HG02610 (cell line): ENCODE results near the gene CELF6.

Source experiments
- ATAC-seq: cut with Tn5 transposase; IDR thresholded peaks from one replicate; pipeline ENCODE4 v1.9.1; 2021; ENCODE audit warnings: mild to moderate bottlenecking, moderate library complexity; ENCODE audit not compliant: unreplicated experiment

CELF6 gene

DNA sequence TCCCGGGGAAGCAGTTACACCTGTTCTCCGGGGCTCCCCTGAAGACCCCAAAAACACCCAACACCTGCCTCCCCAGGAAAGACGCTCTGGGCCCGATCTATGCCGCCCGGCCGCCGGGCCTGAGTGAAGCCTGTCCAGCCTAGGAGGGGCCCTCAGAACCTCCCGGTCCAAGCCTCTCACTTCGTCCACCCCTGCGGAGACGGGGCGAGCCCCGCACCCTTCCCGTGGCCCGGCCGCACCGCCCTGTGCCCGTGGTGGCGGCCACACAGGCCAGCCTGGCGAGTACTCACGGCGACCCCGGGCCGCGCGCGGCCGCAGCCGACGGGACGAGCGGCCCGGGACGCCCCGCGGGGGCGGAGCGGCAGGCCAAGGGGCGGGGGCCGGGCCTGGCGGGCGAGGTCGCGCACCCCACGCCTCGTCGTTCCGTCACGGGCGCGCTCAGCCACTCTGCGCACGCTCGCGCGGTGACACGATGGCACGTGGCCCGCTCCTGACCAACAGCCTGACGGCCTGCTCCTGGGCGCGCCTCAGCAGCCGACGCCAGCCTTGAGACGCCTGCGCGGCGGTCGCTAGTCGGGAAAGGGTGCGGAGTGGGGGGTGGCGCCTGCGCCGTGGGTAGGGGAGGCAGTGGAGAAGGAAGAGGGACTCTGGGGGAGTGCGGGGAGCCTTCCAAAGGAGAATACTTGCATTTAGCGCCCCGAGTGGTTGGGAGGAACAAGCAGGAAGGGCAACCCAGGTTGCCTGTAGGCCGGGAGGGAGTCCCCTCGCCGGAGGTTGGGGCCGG lies 47.6 kb downstream of the CELF6 start, which contains the start of gene PARP6:
TSS of gene PARP6 (minus strand) at position 342 of the 784 bp plus-strand sequence. CDS start 5,077 bp downstream, outside the sequence.
- peak; percentile 96 for ATAC-seq

DNA sequence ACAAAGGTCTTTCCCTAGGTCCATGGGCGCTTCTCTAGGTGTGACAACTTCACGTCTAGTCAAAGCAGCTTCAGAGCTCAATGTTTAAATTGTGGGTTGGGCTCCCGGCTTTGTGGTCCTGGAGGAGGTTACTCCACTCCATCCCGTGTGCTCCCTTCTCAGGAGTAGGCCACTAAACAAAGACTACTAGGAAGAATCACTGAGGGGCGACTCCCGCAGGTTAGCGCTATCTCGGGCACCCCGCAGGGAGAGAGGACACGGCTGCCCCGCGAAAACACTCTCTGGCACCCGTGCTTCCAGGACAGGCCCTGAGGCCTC lies 48.1 kb downstream of the CELF6 start:
- no peak for ATAC-seq

DNA sequence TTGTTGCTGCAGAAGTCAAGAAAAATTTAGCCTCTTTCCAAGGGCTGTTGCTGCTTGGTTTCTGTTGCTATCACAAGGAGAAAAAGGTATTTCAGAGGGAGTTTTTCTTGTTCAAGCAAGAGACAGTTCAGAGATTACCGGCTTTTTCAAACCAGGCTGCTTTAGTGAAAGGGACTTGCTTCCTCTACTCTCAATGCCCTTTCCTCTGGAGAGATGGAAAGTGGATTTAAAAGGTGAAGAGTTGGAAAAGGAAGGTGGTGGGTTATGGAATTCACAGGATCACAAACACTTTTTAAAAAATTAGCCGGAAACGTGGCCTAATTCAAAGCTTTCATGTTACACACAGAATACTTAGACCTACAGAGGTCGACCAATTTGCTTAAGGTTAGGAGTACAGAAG lies 48.7 kb downstream of the CELF6 start:
- no peak for ATAC-seq

DNA sequence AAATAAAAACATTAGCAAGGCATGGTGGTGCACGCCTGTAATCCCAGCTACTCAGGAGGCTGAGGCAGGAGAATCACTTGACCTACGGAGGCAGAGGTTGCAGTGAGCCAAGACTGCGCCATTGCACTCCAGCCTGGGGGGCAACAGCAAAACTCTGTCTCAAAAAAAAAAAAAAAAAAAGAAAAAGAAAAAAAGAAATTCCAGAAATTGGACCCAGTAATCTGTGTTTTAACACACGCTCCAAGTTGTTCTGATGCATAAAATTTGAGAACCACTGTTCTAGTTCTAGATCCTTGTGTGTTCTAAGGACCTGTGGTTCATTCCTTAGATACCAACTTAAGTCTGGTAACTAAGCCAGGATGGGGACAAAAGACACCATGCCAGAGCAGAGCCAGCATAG lies 50.2 kb downstream of the CELF6 start:
- ATAC-seq = no peak

DNA sequence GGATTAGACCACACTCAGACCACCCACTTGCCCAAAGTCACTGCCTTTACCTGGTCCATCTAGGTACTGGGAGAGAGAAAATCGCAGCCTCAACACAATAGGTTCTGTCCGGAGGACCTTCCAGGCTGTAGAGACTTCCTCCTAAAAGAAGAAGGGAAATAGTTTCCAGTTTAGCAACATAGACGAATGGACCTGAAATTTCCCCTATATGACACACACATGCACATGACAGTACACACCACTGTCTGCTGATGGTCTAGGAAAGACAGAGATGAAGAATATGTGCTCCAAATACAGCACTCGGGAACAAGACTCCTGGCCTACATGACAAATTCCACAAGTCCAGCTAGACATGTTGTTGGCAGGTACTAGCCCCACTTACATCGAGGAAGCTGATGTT lies 54.9 kb downstream of the CELF6 start:
- ATAC-seq = no peak

DNA sequence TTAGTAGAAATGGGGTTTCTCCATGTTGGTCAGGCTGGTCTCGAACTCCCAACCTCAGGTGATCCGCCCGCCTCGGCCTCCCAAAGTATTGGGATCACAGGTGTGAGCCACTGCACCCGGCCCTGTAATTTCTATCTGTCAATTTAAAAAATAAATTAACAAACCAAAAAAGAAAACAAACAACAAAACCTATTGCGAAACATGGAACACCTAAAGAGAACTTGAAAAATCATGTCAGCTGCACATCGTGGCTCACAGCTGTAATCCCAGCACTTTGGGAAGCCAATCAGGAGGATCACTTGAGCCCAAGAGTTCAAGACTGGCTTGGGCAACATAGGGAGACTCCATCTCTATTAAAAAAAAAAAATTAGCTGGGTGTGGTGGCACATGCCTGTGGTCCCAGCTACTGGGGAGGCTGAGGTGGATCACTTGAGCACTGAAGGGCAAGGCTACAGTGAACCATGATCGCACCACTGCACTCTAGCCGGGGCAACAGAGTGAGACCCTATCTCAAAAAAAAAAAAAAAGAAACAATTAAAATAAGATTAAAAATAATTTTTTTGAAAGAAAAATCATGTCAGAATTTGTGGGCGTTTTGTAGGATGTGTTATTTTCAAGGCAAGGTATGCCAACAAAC lies 67.2 kb downstream of the CELF6 start:
- ATAC-seq = no peak

DNA sequence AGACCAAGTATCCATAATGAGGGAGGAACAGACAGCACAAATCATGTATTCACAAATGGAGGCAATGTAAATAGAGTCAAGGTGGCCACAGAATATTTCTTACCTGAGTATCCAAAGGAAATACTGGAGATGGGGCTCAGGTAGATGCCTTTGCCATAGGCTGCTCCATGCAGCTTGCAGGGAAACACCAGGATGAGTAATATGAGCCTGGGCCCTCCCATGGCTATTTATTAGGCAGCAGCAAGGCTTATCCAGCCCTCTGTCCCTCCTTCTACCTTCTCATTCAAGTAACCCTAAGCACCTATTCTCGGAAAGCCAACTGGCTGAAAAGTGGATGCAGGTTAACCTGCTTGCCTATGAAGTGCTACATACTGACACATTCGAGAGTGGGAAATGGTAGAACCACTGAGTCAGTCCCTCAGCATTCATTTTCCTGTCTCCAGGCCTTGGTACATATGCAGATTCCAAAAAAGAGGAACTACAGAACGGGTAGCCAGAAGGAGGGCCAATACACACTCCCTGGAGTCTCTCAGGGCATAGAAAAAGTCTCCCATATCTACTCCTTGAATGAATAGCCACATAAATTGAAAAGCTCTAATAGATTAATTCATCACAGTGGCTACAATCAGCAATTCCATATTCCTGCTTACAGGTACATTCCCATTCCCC lies 70.7 kb downstream of the CELF6 start:
- no peak for ATAC-seq

DNA sequence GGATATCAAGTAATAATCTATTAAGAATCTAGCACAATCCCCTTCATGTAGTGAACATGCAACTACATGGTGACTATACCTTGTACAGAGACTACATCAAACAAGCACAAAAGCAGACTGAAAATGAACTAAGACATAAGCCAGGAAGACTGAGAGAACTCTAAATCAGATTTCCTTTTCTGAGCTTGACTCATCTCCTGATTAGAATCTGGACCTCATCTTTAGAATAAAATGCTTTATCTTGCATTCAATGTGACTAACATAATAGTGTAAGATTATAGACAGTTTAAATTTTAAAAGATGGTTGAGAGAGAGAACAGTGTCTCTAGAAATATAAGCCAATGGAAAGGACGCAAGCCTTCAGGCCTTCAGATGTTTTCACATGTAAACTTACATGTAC lies 71.4 kb downstream of the CELF6 start:
- no peak for ATAC-seq

DNA sequence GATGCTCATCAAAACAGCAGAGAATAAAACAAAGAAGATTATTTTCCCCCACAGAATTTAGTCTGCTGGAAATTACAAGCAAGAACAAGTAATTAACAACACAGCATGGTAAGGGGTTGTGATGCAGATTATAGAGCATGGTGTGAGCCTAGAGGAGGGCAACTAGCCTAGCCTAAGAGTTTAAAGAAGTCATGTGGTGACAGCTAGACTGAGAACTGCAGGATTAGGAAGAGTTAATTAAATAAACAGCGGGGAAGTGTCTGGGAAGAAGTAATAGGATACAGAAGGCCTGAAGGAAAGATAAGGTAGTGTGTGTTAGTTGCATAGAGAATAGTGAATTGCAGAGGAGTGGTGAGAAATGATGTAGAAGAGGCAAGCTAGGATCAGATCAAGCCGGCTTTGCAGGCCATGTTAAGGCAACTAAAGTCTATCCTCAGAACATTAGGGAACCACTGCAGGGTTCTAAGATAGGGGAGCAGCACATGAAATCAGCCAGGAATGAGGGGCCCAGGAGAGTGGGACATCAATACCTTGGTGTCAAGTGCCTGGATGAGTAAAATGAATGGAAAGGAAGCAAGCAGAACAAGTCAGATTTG lies 77.1 kb downstream of the CELF6 start:
- no peak for ATAC-seq

DNA sequence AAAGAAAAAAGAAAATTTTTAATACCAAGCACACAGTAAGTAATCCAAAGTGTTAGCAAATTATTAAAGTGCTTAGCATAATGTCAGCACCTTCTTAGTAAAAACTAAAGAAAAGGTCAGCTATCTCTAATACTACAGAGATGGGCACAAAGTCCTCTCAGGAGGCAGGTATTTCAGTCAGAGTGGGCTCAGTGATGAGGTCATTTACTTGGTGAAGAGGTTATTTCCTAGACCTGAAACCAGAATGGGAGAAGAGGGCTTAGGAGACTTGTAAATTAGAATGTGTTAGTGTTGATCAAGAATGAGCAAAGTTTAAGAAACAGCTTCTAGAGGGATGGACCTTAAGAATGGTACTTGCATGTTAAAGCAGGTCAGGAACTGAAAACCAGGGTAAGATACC lies 80.3 kb downstream of the CELF6 start:
- ATAC-seq = no peak

DNA sequence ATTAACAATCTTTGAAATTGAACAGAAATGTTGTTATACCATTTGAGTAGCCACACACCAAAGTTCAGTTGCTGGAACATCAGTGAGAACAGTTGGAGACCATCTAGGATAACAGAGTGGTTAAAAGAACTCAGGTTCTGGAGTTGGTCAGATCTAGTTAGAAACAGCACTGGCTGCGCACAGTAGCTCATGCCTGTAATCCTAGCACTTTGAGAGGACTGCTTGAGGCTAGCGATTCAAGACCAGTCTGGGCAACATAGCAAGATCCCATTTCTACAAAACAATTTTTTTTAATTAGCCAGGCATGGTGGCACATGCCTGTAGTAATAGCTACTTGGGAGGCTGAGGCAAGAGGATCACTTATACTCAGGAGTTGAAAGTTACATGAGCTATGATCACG lies 81.4 kb downstream of the CELF6 start:
- no peak for ATAC-seq

DNA sequence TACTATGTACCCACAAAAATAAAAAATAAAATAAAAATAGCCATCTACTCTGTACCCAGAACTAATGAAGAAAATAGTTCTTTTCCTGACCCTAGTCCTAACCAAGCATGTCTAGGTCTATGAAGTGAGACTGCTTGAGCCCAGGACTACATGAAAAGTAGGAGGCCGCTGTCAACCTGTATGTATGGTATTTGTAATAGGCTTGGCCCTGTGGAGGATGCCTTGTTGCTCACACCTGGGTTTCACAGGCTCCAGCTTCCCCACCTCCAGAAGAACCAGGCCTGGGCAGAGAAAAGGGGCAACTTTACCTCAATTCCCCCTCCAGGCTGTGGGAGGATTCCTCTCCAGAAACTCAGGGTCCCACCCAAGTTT lies 82.1 kb downstream of the CELF6 start:
- no peak for ATAC-seq

DNA sequence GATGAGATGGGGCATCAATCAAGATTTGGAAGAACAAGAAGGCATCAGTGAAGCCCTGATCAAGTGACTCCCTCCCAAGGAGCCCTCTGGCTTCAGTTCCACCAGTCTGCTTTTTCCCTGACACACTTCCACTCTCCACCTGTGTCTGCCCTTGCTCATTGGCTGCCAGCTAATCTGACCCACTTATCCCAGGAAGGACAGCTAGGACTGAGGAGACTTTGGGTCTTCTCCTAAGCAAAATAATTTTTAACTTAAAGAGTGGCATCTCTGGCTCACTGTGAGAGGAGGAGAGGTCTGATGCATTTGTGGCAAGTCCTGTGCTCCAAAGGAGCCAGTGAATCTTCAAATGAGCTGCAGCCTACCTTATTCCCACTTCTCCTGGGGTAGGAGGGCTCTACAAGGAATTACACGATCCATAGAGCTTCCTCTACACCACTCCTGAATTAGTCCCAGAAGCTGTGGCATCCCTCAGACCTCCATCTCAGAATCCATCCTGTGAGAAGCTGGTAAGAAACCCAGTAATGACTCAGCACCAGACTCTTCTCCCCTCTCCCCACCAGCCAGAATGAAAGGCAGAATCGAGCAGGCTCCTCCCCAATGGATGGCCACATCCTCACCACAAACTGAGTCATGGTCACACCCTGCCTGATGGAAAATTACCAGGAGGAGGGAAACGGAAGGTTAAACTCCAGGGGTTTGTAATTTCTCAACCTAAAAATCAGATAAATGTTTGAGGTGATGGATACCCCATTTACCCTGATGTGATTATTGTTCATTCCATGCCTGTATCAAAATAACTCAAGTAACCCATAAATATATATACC lies 82.7 kb downstream of the CELF6 start:
- ATAC-seq = peak; percentile 88

DNA sequence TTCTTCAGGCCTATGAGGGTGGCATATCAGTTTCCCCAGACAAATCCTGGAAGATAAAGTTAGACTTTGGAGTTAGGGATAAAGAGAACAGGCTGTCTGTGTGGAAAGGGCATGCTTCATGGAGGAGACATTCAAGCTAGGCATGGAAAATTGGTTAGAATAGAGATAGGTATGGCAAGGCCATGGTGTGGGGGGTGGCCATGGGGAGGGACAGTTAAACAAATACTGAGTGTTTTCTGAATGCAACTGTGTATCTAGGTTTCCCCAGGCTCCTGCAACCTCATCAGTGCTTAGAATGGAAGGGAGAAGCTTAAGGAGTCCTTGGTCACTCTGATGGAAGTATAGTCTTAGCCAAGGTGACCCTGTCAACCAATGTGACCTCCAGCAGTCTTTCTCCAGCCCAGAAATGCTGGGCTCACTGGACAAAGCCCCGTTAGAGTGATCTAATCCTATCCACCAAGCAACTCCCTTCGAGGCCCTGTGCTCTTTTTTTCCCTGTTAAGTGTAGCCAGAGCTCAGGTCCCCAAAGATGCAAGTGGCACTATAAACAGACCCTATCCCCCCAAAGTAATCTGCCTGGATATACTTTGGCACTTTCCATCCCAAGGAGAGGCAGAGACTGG lies 83.5 kb downstream of the CELF6 start:
- ATAC-seq = no peak

DNA sequence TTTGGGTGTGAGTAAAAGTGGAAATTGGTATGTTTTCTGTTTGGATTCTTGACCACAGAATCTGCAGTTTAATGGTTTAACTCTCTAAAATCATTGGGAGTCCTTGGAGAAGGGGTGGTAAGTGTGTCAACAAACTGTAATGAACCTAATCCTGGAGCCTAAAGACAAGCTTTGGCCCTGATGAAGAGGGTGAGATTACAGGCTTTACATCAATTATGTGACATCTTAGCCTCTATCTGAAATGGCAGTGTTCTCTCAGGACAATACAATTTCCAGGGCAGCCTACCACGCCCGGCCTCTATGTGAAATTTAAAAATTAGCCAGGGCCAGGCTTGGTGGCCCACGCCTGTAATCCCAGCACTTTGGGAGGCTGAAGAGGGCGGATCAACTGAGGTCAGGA lies 84.7 kb downstream of the CELF6 start:
- no peak for ATAC-seq
